ENCODE results near the gene CIITA. TPM values are rescaled to one million over a fixed set of nuclear protein-coding genes. Genes with fewer than 3 reads are reported as not detected.
A peak's percentile ranks its signal among the peaks of the same experiment; 100 is the strongest.
"Not testable (repeated sequence)": the region's sequence is repeated elsewhere in the genome, so short reads cannot be mapped to it uniquely, and the experiment has no call there.

The CIITA gene
- polyA plus RNA-seq, 1 donor = 3.1 TPM

GRCh38 chr16:10936272-10936984 lies 59.4 kb downstream of the CIITA start:
- DNase-seq = no peak

- no peak for DNase-seq
These were observed 60.3 kb downstream of the CIITA start for GRCh38 chr16:10937068-10937859.

- no peak for DNase-seq
These were observed 61.3 kb downstream of the CIITA start for GRCh38 chr16:10938321-10938720.

GRCh38 chr16:10938796-10939648 lies 62.0 kb downstream of the CIITA start:
- DNase-seq = no peak

GRCh38 chr16:10939649-10940234 lies 62.7 kb downstream of the CIITA start:
- no peak for DNase-seq

- DNase-seq = no peak
These were observed 63.6 kb downstream of the CIITA start for GRCh38 chr16:10940501-10941079.

GRCh38 chr16:10941127-10941933 lies 64.3 kb downstream of the CIITA start:
- no peak for DNase-seq

- DNase-seq = not testable (repeated sequence)
These were observed 64.9 kb downstream of the CIITA start for GRCh38 chr16:10941935-10942351.

GRCh38 chr16:10942352-10943063 lies 65.5 kb downstream of the CIITA start, which contains the start of gene DEXI:
TSS of gene DEXI (minus strand) at chr16:10942468. CDS start at chr16:10942005, 463 bp downstream.
- DNase-seq = peak; percentile 93

GRCh38 chr16:10943064-10943353 lies 66.0 kb downstream of the CIITA start:
- no peak for DNase-seq

GRCh38 chr16:10944249-10945064 lies 67.5 kb downstream of the CIITA start, which contains the start of gene CLEC16A:
TSS of gene CLEC16A (plus strand) at chr16:10944564. CDS start at chr16:10944718, 154 bp downstream.
- DNase-seq = peak; percentile 97

- DNase-seq = no peak
These were observed 68.2 kb downstream of the CIITA start for GRCh38 chr16:10945065-10945787.

GRCh38 chr16:10946308-10946707 lies 69.3 kb downstream of the CIITA start:
- no peak for DNase-seq

GRCh38 chr16:10947211-10947787 lies 70.3 kb downstream of the CIITA start:
- no peak for DNase-seq

GRCh38 chr16:10949424-10949970 lies 72.5 kb downstream of the CIITA start:
- no peak for DNase-seq

GRCh38 chr16:10950393-10950792 lies 73.4 kb downstream of the CIITA start:
- DNase-seq = no peak

- DNase-seq = no peak
These were observed 74.0 kb downstream of the CIITA start for GRCh38 chr16:10951026-10951425.

GRCh38 chr16:10954903-10955302 lies 77.9 kb downstream of the CIITA start:
- no peak for DNase-seq
